H9 (cell line): ENCODE data around the gene ALPG. TPM values are rescaled to one million over a fixed set of nuclear protein-coding genes. Genes with fewer than 3 reads are reported as not detected.
"Not testable (repeated sequence)": the region's sequence is repeated elsewhere in the genome, so short reads cannot be mapped to it uniquely, and the experiment has no call there.

ENCODE experiments used
- DNase-seq: peaks from one replicate; pipeline ENCODE4 v3.0.0-alpha.2; 2017
- H2AFZ ChIP-seq: one replicate; pipeline ENCODE4 v1.6.1; 2013; ENCODE audit warnings: mild to moderate bottlenecking, low read length, control low read depth, moderate library complexity
- H2AK5ac ChIP-seq: 2 replicates; pipeline ENCODE4 v1.6.1; 2013; ENCODE audit warnings: low read length, control low read depth, mixed read lengths; ENCODE audit not compliant: insufficient read length
- H2BK120ac ChIP-seq: one replicate; pipeline ENCODE4 v1.6.1; 2013; ENCODE audit warnings: low read depth, mild to moderate bottlenecking, low read length, control low read depth, inconsistent platforms; ENCODE audit not compliant: poor library complexity, severe bottlenecking
- H2BK12ac ChIP-seq: 2 replicates; pipeline ENCODE4 v1.6.1; 2013; ENCODE audit warnings: low read length, control low read depth, mixed read lengths, low read depth; ENCODE audit not compliant: insufficient read length
- H2BK15ac ChIP-seq: 2 replicates; pipeline ENCODE4 v1.6.1; 2013; ENCODE audit warnings: low read depth, low read length, control low read depth
- H2BK20ac ChIP-seq: one replicate; pipeline ENCODE4 v1.6.1; 2013; ENCODE audit warnings: low read depth, mild to moderate bottlenecking, low read length, control low read depth, inconsistent platforms; ENCODE audit not compliant: poor library complexity, severe bottlenecking
- H2BK5ac ChIP-seq: 2 replicates; pipeline ENCODE4 v1.6.1; 2013; ENCODE audit warnings: low read length, control low read depth, mixed read lengths; ENCODE audit not compliant: insufficient read length
- H3K14ac ChIP-seq: 2 replicates; pipeline ENCODE4 v1.6.1; 2013; ENCODE audit warnings: low read length, control low read depth; ENCODE audit not compliant: insufficient read depth
- H3K18ac ChIP-seq: 2 replicates; pipeline ENCODE4 v1.6.1; 2013; ENCODE audit warnings: low read depth, mild to moderate bottlenecking, mixed read lengths, low read length, control low read depth; ENCODE audit not compliant: insufficient read length
- H3K23ac ChIP-seq: 2 replicates; pipeline ENCODE4 v1.6.1; 2013; ENCODE audit warnings: low read length, control low read depth, mixed read lengths, low read depth; ENCODE audit not compliant: insufficient read length
- H3K23me2 ChIP-seq: 2 replicates; pipeline ENCODE4 v1.6.1; 2013; ENCODE audit warnings: low read depth, mild to moderate bottlenecking, mixed read lengths, low read length, control low read depth; ENCODE audit not compliant: insufficient read length, poor library complexity, severe bottlenecking
- H3K27ac ChIP-seq: 2 replicates; pipeline ENCODE4 v1.5.1; 2013; ENCODE audit warnings: low read length, control low read depth, mixed read lengths, low read depth; ENCODE audit not compliant: insufficient read length
- H3K27me3 ChIP-seq: 2 replicates; pipeline ENCODE4 v1.6.1; 2013; ENCODE audit warnings: low read length, control low read depth, inconsistent platforms; ENCODE audit not compliant: insufficient read depth
- H3K4ac ChIP-seq: 2 replicates; pipeline ENCODE4 v1.6.1; 2013; ENCODE audit warnings: low read depth, mild to moderate bottlenecking, control low read depth, inconsistent platforms, low read length, moderate library complexity
- H3K4me1 ChIP-seq: 2 replicates; pipeline ENCODE4 v1.6.1; 2013; ENCODE audit warnings: low read length, control low read depth, inconsistent platforms; ENCODE audit not compliant: insufficient read depth
- H3K4me2 ChIP-seq: 2 replicates; pipeline ENCODE4 v1.6.1; 2013; ENCODE audit warnings: low read length, control low read depth, mixed read lengths; ENCODE audit not compliant: insufficient read length, insufficient read depth
- H3K56ac ChIP-seq: 2 replicates; pipeline ENCODE4 v1.6.1; 2013; ENCODE audit warnings: low read depth, mild to moderate bottlenecking, mixed read lengths, low read length, control low read depth; ENCODE audit not compliant: insufficient read length
- H3K79me1 ChIP-seq: 2 replicates; pipeline ENCODE4 v1.6.1; 2013; ENCODE audit warnings: low read depth, mild to moderate bottlenecking, moderate library complexity, low read length, control low read depth, inconsistent platforms; ENCODE audit not compliant: insufficient read depth, poor library complexity, severe bottlenecking
- H3K79me2 ChIP-seq: 2 replicates; pipeline ENCODE4 v1.6.1; 2013; ENCODE audit warnings: low read length, control low read depth, inconsistent platforms; ENCODE audit not compliant: insufficient read depth
- H3K9ac ChIP-seq: 2 replicates; pipeline ENCODE4 v1.6.1; 2013; ENCODE audit warnings: low read length, control low read depth, mixed read lengths; ENCODE audit not compliant: insufficient read length; ENCODE audit errors: extremely low read depth
- H3K9me3 ChIP-seq: one replicate; pipeline ENCODE4 v1.6.1; 2013; ENCODE audit warnings: low read depth, low read length, inconsistent platforms; ENCODE audit not compliant: control insufficient read depth
- H3T11ph ChIP-seq: one replicate; pipeline ENCODE4 v1.6.1; 2013; ENCODE audit warnings: mild to moderate bottlenecking, low read length, control low read depth, inconsistent platforms
- H4K20me1 ChIP-seq: one replicate; pipeline ENCODE4 v1.6.1; 2013; ENCODE audit not compliant: control insufficient read depth, insufficient read length, insufficient read depth
- H4K5ac ChIP-seq: 2 replicates; pipeline ENCODE4 v1.6.1; 2013; ENCODE audit warnings: low read depth, mild to moderate bottlenecking, mixed read lengths, low read length, control low read depth; ENCODE audit not compliant: insufficient read length
- H4K8ac ChIP-seq: replicated peaks from 2 replicates; pipeline ENCODE4 v1.6.1; 2013; ENCODE audit warnings: low read length, control low read depth, mixed read lengths, low read depth; ENCODE audit not compliant: insufficient read length
- H4K91ac ChIP-seq: 2 replicates; pipeline ENCODE4 v1.6.1; 2013; ENCODE audit warnings: low read depth, mild to moderate bottlenecking, moderate library complexity, mixed read lengths, low read length, control low read depth; ENCODE audit not compliant: insufficient read length
- H3K27ac Mint-ChIP-seq, 3 experiments: 2 replicates in 2 of 3; 3 replicates in 1 of 3; pipeline ENCODE4 v1.8.0; 2020 to 2021; ENCODE audit warnings: mixed read lengths in 3 of 3, mild to moderate bottlenecking in 1 of 3, moderate library complexity in 1 of 3
- H3K27me3 Mint-ChIP-seq: 2 replicates; pipeline ENCODE4 v1.8.0; 2021; ENCODE audit warnings: low read depth, mild to moderate bottlenecking, moderate library complexity, mixed read lengths
- H3K36me3 Mint-ChIP-seq, 3 experiments: 2 replicates in 2 of 3; 3 replicates in 1 of 3; pipeline ENCODE4 v1.8.0; 2020 to 2021; ENCODE audit warnings: low read depth in 3 of 3, mixed read lengths in 3 of 3; ENCODE audit not compliant: insufficient read depth in 1 of 3
- H3K4me1 Mint-ChIP-seq, 2 experiments: 2 replicates each; pipeline ENCODE4 v1.8.0; 2020; ENCODE audit warnings: mixed read lengths in 2 of 2
- H3K4me3 Mint-ChIP-seq, 2 experiments: 2 replicates in 1 of 2; 3 replicates in 1 of 2; pipeline ENCODE4 v1.8.0; 2020 to 2021; ENCODE audit warnings: mild to moderate bottlenecking in 2 of 2, mixed read lengths in 2 of 2, moderate library complexity in 1 of 2
- H3K9me3 Mint-ChIP-seq, 2 experiments: 2 replicates in 1 of 2; 3 replicates in 1 of 2; pipeline ENCODE4 v1.8.0; 2020; ENCODE audit warnings: mild to moderate bottlenecking in 2 of 2, mixed read lengths in 2 of 2, moderate library complexity in 1 of 2
- CTCF ChIP-seq: fragments of 200-600 bp; sonication (generic); conservative IDR thresholded peaks from 3 replicates; pipeline ENCODE4 v1.8.0; 2021; ENCODE audit warnings: antibody characterized with exemption, mild to moderate bottlenecking
- WGBS: extraction: QIAGEN DNeasy Blood & Tissue Kit; methylation state at CpG from one replicate; pipeline ENCODE4 v1.1.7; 2013; ENCODE audit warnings: missing lambda C conversion rate, low lambda C conversion rate, mixed read lengths; ENCODE audit not compliant: insufficient read length; ENCODE audit errors: extremely low coverage; 5-methylcytosine and 5-hydroxymethylcytosine counted together
- total RNA-seq: library from RNA; stranded (reverse); gene quantifications from 2 replicates; pipeline ENCODE4 v1.2.1, GENCODE V29; 2021

The ALPG gene
- total RNA-seq, 1 experiment from 2014 or later = 1.3 TPM

GRCh38 chr2:232393556-232393955 lies 13.1 kb upstream of the ALPG start:
- Histone ChIP-seq H3K14ac (no peak overlapping the region), H3K4me2 (no peak overlapping the region), H3K4me1 (no peaks in the 10 kb centered on the region), H2BK5ac (no peak overlapping the region), H3K79me2 (no peaks in the 10 kb centered on the region), H2BK12ac (no peak overlapping the region), H3K9ac (no peak overlapping the region), H3K23me2 (peaks cover under 1% of the 10 kb centered on the region), H2BK20ac (no peak overlapping the region), H2AK5ac (no peak overlapping the region), H3K9me3 (no peaks in the 10 kb centered on the region), H2AFZ (no peak overlapping the region), H3K18ac (no peak overlapping the region), H3K27me3 (peaks cover 5% of the 10 kb centered on the region; the same call in 1 of the 2 replicates), H3K23ac (no peak overlapping the region), H4K8ac (no peak overlapping the region), H2BK15ac (no peak overlapping the region), H4K20me1 (no peaks in the 10 kb centered on the region), H4K91ac (no peak overlapping the region), H4K5ac (no peak overlapping the region), H3K56ac (no peak overlapping the region), H2BK120ac (no peak overlapping the region), H3K27ac (no peak overlapping the region), H3T11ph (no peak overlapping the region), H3K79me1 (no peaks in the 10 kb centered on the region), H3K4ac (no peak overlapping the region)
- no peak for TF ChIP-seq CTCF
- WGBS = no CpG with 5 or more reads among the region's 8 CpGs
- peaks cover 1 to 63% (median 9%) of the 10 kb centered on the region in 3 experiments; a peak in 5 of 7 replicates for H3K36me3 Mint-ChIP-seq
- no peak overlapping the region for H3K4me3 Mint-ChIP-seq
- H3K4me1 Mint-ChIP-seq = peaks cover 18 to 28% of the 10 kb centered on the region in 2 experiments
- H3K9me3 Mint-ChIP-seq = peaks cover 2 to 3% of the 10 kb centered on the region in 2 experiments; a peak in 2 of 5 replicates
- no peak for DNase-seq
- no peak overlapping the region for H3K27ac Mint-ChIP-seq
- peaks cover 36% of the 10 kb centered on the region for H3K27me3 Mint-ChIP-seq

- H3K4me1 ChIP-seq, H2BK5ac ChIP-seq, DNase-seq, H3K27ac ChIP-seq, H3K23me2 ChIP-seq, H3K4ac ChIP-seq, H3K27me3 ChIP-seq, H2BK120ac ChIP-seq, H3K56ac ChIP-seq, H2AK5ac ChIP-seq, H4K20me1 ChIP-seq, H3K4me2 ChIP-seq, H3K18ac ChIP-seq, H4K5ac ChIP-seq, H2BK15ac ChIP-seq, H3K23ac ChIP-seq, H3K9ac ChIP-seq, H2BK20ac ChIP-seq, H4K8ac ChIP-seq, H3K79me1 ChIP-seq, H3K9me3 ChIP-seq, H3T11ph ChIP-seq, H4K91ac ChIP-seq, H3K79me2 ChIP-seq, H2BK12ac ChIP-seq, H3K27ac Mint-ChIP-seq, H3K9me3 Mint-ChIP-seq, H2AFZ ChIP-seq, H3K14ac ChIP-seq, H3K4me3 Mint-ChIP-seq: not testable (repeated sequence)
- H3K27me3 Mint-ChIP-seq = peaks cover 27% of the 10 kb centered on the region
- WGBS = no CpG with 5 or more reads among the region's 7 CpGs
- peaks cover 0 to 67% (median 11%) of the 10 kb centered on the region in 3 experiments; a peak in 4 of 7 replicates for H3K36me3 Mint-ChIP-seq
- H3K4me1 Mint-ChIP-seq = peaks cover 12 to 21% of the 10 kb centered on the region in 2 experiments
Observed at GRCh38 chr2:232394431-232394830, 12.2 kb upstream of the ALPG start.
